CD14-positive monocyte (primary cell): ENCODE data around the gene PARP14. TPM values are rescaled to one million over a fixed set of nuclear protein-coding genes. Genes with fewer than 3 reads are reported as not detected.

Experiments used
- DNase-seq, 3 donors: peaks; one replicate each; pipeline ENCODE4 v3.0.0-alpha.2; 2011 to 2022
- H2AFZ ChIP-seq: 2 replicates; pipeline ENCODE4 v1.6.0; 2012; ENCODE audit warnings: mild to moderate bottlenecking, low read depth, low read length, inconsistent platforms; ENCODE audit not compliant: insufficient read depth, poor library complexity, severe bottlenecking
- H3K27ac ChIP-seq, 2 donors: 1 replicate in 1 of 2; 2 replicates in 1 of 2; pipeline ENCODE4 v1.5.1; 2012 to 2013; ENCODE audit warnings: low read length in 2 of 2, control low read depth in 1 of 2, inconsistent platforms in 1 of 2, low read depth in 1 of 2, mild to moderate bottlenecking in 1 of 2
- H3K27me3 ChIP-seq, 2 donors: one replicate each; pipeline versions ENCODE4 v1.6.0 to v1.6.1; 2011 to 2013; ENCODE audit warnings: low read length in 2 of 2; ENCODE audit not compliant: control insufficient read depth in 2 of 2, insufficient read depth in 2 of 2
- H3K36me3 ChIP-seq, 2 donors: replicated peaks in 1 of 2; 1 replicate in 1 of 2; 2 replicates in 1 of 2; pipeline versions ENCODE4 v1.5.1 to v1.6.1; 2012 to 2013; ENCODE audit warnings: low read length in 2 of 2, control low read depth in 1 of 2, inconsistent platforms in 1 of 2, mild to moderate bottlenecking in 1 of 2; ENCODE audit not compliant: insufficient read depth in 2 of 2, control insufficient read depth in 1 of 2
- H3K4me1 ChIP-seq, 2 donors: 1 replicate in 1 of 2; 2 replicates in 1 of 2; pipeline versions ENCODE4 v1.5.1 to v1.6.1; 2012 to 2013; ENCODE audit warnings: low read length in 2 of 2, control low read depth in 1 of 2, inconsistent platforms in 1 of 2, mild to moderate bottlenecking in 1 of 2, moderate library complexity in 1 of 2; ENCODE audit not compliant: insufficient read depth in 2 of 2, control insufficient read depth in 1 of 2
- H3K4me2 ChIP-seq: replicated peaks from 2 replicates; pipeline ENCODE3; 2012; ENCODE audit warnings: low read length, moderate library complexity, mild to moderate bottlenecking; ENCODE audit not compliant: poor library complexity, severe bottlenecking; ENCODE audit errors: extremely low read depth
- H3K4me3 ChIP-seq, 3 experiments: fragments of 200-600 bp in 1 of 3; sonication (generic) in 1 of 3; replicated peaks in 1 of 3; 1 replicate in 2 of 3; 2 replicates in 1 of 3; pipeline ENCODE4 v1.5.1; 2011 to 2013; ENCODE audit warnings: low read length in 3 of 3, mild to moderate bottlenecking in 3 of 3, control low read depth in 2 of 3, low read depth in 2 of 3, inconsistent platforms in 1 of 3, moderate library complexity in 1 of 3
- H3K79me2 ChIP-seq: 2 replicates; pipeline ENCODE4 v1.6.0; 2012; ENCODE audit warnings: mild to moderate bottlenecking, control low read depth, inconsistent platforms, low read length, moderate library complexity; ENCODE audit not compliant: insufficient read depth
- H3K9ac ChIP-seq: 2 replicates; pipeline ENCODE4 v1.6.0; 2017; ENCODE audit warnings: low read length, mild to moderate bottlenecking; ENCODE audit not compliant: insufficient read depth, poor library complexity, severe bottlenecking
- H3K9me3 ChIP-seq, 2 donors: replicated peaks in 1 of 2; 1 replicate in 1 of 2; 2 replicates in 1 of 2; pipeline versions ENCODE4 v1.5.1 to v1.6.1; 2012 to 2013; ENCODE audit warnings: low read length in 2 of 2, control low read depth in 1 of 2; ENCODE audit not compliant: control insufficient read depth in 1 of 2, insufficient read depth in 1 of 2
- H4K20me1 ChIP-seq: 2 replicates; pipeline ENCODE4 v1.6.0; 2012; ENCODE audit warnings: mild to moderate bottlenecking, low read length, control low read depth, moderate library complexity; ENCODE audit not compliant: insufficient read depth
- H3K27ac Mint-ChIP-seq, 7 donors: one replicate each; pipeline ENCODE4 v1.8.0; 2020; ENCODE audit warnings: mild to moderate bottlenecking in 7 of 7, mixed read lengths in 7 of 7, moderate library complexity in 6 of 7, inconsistent platforms in 2 of 7
- H3K27me3 Mint-ChIP-seq, 3 donors: one replicate each; pipeline ENCODE4 v1.8.0; 2021 to 2022; ENCODE audit warnings: low read depth in 3 of 3, mild to moderate bottlenecking in 3 of 3, mixed read lengths in 3 of 3, moderate library complexity in 3 of 3, inconsistent platforms in 1 of 3
- H3K36me3 Mint-ChIP-seq, 2 donors: one replicate each; pipeline ENCODE4 v1.8.0; 2020; ENCODE audit warnings: mixed read lengths in 2 of 2, inconsistent platforms in 1 of 2, mild to moderate bottlenecking in 1 of 2
- H3K4me1 Mint-ChIP-seq: one replicate; pipeline ENCODE4 v1.8.0; 2020; ENCODE audit warnings: mild to moderate bottlenecking, mixed read lengths
- H3K4me3 Mint-ChIP-seq, 2 donors: one replicate each; pipeline ENCODE4 v1.8.0; 2020; ENCODE audit warnings: mild to moderate bottlenecking in 2 of 2, mixed read lengths in 2 of 2, moderate library complexity in 1 of 2
- H3K9me3 Mint-ChIP-seq, 7 donors: one replicate each; pipeline ENCODE4 v1.8.0; 2020 to 2022; ENCODE audit warnings: mixed read lengths in 7 of 7, mild to moderate bottlenecking in 6 of 7, moderate library complexity in 6 of 7, inconsistent platforms in 2 of 7
- CTCF ChIP-seq: fragments of 200-600 bp; IDR thresholded peaks from one replicate; pipeline ENCODE4 v1.8.0; 2022; ENCODE audit warnings: antibody characterized with exemption, mild to moderate bottlenecking
- WGBS: methylation state at CpG from one replicate; pipeline ENCODE4 v1.1.5; 2013; ENCODE audit warnings: missing lambda C conversion rate; ENCODE audit not compliant: insufficient coverage; 5-methylcytosine and 5-hydroxymethylcytosine counted together
- intact Hi-C, 2 donors: fragments of 100-400 bp; cut with micrococcal nuclease; formaldehyde crosslinking; loops; one replicate each; pipeline versions ENCODE4 v1.15.0 to v1.15.1; 2023
- polyA plus RNA-seq, 3 donors: library from polyadenylated mRNA; depleted of rRNA in 1 of 3; unstranded in 2 of 3; stranded (reverse) in 1 of 3; fragments of 300-500 nt in 2 of 3; fragments of >200 nt in 1 of 3; fragmentation: Illumina TruSeq in 2 of 3; gene quantifications; 1 replicate in 2 of 3; 2 replicates in 1 of 3; pipeline ENCODE4 v1.2.3, GENCODE V29; 2012 to 2021

Gene PARP14
- polyA plus RNA-seq, 3 donors: 22.1 to 68.8 (median 26.9) TPM

DNA sequence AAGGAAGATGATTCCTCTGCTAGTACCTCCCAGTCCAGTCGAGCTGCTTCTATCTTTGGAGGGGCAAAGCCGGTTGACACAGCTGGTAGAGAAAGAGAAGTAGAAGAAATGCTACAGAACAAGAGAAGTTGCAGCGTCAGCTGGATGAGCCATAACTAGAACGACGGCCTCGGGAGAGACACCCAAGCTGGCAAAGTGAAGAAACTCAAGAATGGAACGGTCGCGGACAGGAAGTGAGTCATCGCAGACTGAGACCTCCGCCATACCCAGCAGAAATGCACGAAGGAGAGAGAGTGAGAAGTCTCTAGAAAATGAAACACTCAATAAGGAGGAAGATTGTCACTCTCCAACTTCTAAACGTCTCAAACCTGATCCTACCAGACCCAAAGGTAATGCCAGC, 19.0 kb upstream of the PARP14 start:
- Histone ChIP-seq H3K27ac (no peak overlapping the region), H3K79me2 (no peaks in the 10 kb centered on the region), H3K4me1 (no peaks in the 10 kb centered on the region), H3K9ac (no peak overlapping the region), H3K36me3 (no peaks in the 10 kb centered on the region), H3K4me3 (no peak overlapping the region), H3K9me3 (peaks cover 6 to 15% of the 10 kb centered on the region in 2 donors), H4K20me1 (no peaks in the 10 kb centered on the region), H2AFZ (peak overlapping the region; percentile 54), H3K4me2 (no peak overlapping the region), H3K27me3 (no peaks in the 10 kb centered on the region)
- peaks cover 0 to 4% (median 2%) of the 10 kb centered on the region in 3 donors for H3K27me3 Mint-ChIP-seq
- peak overlapping the region in 4 of 7 donors; percentile 2 to 57 (median 27) for H3K27ac Mint-ChIP-seq
- DNase-seq: peak; percentile 18 to 31 (median 23)
- peak overlapping the region; percentile 14 to 58 for H3K4me3 Mint-ChIP-seq
- 53% methylated on average over 6 of the region's 13 CpGs for WGBS
- no peak for TF ChIP-seq CTCF
- peaks cover 8 to 18% (median 14%) of the 10 kb centered on the region in 7 donors for H3K9me3 Mint-ChIP-seq
- H3K36me3 Mint-ChIP-seq: no peaks in the 10 kb centered on the region
- peaks cover 5% of the 10 kb centered on the region for H3K4me1 Mint-ChIP-seq
- intact Hi-C loops: no loop called here

DNA sequence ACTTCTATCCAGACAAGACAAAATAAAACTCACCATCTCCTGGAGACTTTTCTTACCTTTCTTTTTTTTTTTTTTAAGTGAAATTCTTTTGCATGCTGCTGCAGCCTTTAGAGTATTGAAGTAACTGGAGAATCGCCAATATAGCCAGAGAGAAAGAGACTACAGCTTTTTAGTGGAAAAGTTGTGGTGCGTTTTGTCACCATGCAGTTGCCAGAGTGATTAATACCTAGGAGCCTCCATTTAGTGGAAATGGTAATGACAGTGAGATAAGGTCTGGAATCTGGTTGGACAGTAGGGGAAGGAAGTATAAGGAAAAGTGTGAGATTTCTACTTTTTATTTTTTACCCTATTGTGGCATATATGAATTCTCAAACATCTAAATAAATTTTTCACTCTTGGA, 18.1 kb upstream of the PARP14 start:
- H4K20me1 ChIP-seq: no peaks in the 10 kb centered on the region
- no peaks in the 10 kb centered on the region for H3K4me1 ChIP-seq
- no peak overlapping the region for H2AFZ ChIP-seq
- H3K4me2 ChIP-seq: no peak overlapping the region
- 94% methylated on average over 2 of the region's 2 CpGs for WGBS
- Mint-ChIP-seq H3K9me3 (peaks cover 8 to 16% (median 13%) of the 10 kb centered on the region in 7 donors), H3K36me3 (no peaks in the 10 kb centered on the region), H3K4me3 (no peak overlapping the region), H3K4me1 (peaks cover 5% of the 10 kb centered on the region), H3K27ac (no peak overlapping the region), H3K27me3 (peaks cover 0 to 4% (median 2%) of the 10 kb centered on the region in 3 donors)
- no peaks in the 10 kb centered on the region for H3K27me3 ChIP-seq
- no peak for TF ChIP-seq CTCF
- H3K27ac ChIP-seq: no peak overlapping the region
- H3K9ac ChIP-seq: no peak overlapping the region
- intact Hi-C loops: no loop called here
- H3K9me3 ChIP-seq: peaks cover 6 to 15% of the 10 kb centered on the region in 2 donors
- H3K79me2 ChIP-seq: no peaks in the 10 kb centered on the region
- no peak overlapping the region for H3K4me3 ChIP-seq
- DNase-seq: no peak
- no peaks in the 10 kb centered on the region for H3K36me3 ChIP-seq
